Fibroblast of mammary gland (primary cell): ENCODE measurements around the gene FERMT3.
A peak's percentile ranks its signal among the peaks of the same experiment; 100 is the strongest.

Experiments used
- DNase-seq: peaks from one replicate; pipeline ENCODE4 v3.0.0-alpha.2; 2010; ENCODE audit warnings: low read depth
- H3K4me3 ChIP-seq: 2 replicates; pipeline ENCODE4 v1.5.1; 2011; ENCODE audit warnings: low read depth, mild to moderate bottlenecking, low read length, moderate library complexity; ENCODE audit not compliant: control insufficient read depth
- TF ChIP-seq, protein P1 (sequence below): conservative IDR thresholded peaks from 2 replicates; pipeline ENCODE4 v1.5.1; 2011; ENCODE audit warnings: low read depth, low read length, inconsistent platforms; ENCODE audit not compliant: control insufficient read depth, insufficient read depth

FERMT3 gene

DNA sequence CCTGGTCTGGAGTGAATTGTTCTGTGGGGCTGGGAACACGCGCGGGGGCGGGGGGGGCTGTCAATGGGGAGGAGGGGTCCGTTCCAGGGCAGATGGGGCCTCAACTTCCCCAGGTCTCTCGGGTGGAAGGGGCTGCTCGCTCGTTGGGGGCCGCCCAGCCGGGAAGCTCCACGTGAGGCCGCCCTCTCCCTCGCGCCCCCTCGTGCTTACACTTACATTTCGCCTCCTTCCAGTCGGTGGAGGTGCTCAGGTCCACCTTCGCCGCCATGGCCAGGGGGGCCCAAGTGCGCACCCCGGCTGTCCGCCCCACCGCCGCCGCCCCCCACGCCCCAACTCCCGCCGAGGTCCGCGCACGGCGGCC lies 41.1 kb upstream of the FERMT3 start:
- no peak for DNase-seq
- H3K4me3 ChIP-seq: peak overlapping the region; percentile 53
- TF ChIP-seq, protein P1, sequence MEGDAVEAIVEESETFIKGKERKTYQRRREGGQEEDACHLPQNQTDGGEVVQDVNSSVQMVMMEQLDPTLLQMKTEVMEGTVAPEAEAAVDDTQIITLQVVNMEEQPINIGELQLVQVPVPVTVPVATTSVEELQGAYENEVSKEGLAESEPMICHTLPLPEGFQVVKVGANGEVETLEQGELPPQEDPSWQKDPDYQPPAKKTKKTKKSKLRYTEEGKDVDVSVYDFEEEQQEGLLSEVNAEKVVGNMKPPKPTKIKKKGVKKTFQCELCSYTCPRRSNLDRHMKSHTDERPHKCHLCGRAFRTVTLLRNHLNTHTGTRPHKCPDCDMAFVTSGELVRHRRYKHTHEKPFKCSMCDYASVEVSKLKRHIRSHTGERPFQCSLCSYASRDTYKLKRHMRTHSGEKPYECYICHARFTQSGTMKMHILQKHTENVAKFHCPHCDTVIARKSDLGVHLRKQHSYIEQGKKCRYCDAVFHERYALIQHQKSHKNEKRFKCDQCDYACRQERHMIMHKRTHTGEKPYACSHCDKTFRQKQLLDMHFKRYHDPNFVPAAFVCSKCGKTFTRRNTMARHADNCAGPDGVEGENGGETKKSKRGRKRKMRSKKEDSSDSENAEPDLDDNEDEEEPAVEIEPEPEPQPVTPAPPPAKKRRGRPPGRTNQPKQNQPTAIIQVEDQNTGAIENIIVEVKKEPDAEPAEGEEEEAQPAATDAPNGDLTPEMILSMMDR: no peak

DNA sequence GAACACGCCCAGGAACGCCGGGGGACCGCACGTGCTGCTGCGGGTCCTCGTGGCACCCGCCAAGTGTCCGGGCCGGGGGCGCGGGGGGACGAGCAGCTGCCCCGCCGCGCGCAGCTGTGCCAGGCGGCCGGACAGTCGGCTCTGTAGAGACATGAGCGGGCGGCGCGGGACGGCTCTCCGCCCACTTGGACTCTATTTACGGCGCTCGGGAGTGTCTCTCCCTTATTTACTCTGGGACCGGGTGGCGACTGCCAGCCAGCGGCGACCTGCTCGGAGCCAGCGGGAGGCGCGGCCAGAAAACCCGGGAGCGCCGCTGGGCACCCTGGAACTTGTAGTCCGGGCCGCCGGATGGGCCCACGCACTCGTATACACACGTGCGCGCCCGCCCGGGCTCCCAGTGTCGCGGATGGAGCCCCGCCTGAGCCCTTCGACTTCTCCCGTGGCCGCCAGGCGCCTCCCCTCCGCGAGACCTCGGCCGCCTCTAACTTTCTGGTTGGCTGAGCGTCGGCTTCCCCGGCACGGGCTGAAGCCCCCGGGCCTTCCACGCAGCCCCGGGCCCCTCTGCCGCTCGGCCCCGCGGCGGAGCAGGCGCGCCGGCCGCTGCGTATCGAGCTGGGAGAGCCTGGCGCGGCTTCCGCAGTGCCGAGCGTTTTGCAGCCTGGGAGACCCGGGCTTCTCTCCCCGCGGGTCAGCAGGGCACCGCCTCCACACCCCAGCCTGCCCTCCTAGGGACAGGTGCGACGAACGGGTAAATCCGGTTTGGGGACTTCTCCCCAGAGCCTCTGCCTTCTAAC lies 40.5 kb upstream of the FERMT3 start, which contains the start of gene MACROD1:
TSS of gene MACROD1 (minus strand) at position 272 of the 794 bp plus-strand sequence. CDS start at position 153, 119 bp downstream.
- DNase-seq: peak; percentile 74
- peak within 1 kb of the TSS; percentile 53 for H3K4me3 ChIP-seq
- TF ChIP-seq, protein P1: no peak

DNA sequence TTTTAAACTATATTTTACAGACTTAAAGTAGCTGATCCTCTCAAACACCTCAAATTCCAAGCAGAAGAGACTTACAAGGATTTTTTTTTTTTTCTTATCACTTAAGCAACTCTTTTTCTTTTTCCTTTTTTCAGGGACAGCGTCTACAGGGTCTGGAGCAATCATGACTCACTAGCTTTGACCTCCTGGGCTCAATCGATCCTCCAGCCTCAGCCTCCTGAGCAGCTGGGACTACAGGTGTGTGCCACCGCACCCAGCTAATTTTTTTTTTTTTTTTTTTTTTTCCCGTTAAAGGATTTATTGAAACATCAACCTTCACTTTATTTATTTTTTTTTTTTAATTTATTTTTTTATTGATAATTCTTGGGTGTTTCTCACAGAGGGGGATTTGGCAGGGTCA lies 36.1 kb upstream of the FERMT3 start:
- H3K4me3 ChIP-seq: no peak overlapping the region
- no peak for DNase-seq
- TF ChIP-seq, protein P1: no peak

DNA sequence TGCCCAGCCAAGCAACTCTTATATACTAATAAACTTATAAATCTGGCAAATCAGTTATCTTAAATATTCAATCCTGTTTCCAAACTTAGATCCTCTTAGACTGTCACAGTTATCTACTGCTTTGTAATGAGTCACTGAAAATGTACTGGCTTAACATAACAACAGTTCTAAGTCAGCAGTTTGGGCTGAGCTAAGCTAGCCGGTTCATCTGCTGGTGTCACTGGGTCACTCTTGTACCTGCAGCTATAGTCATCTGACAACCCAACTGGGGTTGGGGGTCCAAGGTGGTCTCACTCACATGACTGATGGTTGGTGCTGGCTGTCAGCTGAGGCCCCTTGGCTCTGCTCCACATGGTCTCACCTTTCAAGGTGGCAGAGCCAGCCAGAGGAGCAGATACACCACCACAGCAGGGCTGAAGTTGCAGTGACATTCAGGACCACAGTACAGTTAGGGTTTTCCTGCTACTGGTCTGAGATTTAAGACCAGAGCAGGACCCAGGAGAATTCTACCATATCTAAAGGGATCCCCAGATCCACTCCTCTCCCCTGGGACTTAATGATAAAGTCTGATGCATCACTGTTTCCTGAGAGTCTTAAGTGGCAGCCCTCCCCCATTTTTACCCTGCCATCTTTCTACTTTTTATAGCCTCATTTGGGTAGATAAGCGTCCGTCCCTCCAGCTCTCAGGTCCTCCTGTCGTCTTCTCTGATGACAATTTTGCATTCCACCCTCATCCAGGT lies 32.7 kb upstream of the FERMT3 start:
- TF ChIP-seq, protein P1: no peak
- DNase-seq: peak; percentile 41
- no peak overlapping the region for H3K4me3 ChIP-seq

DNA sequence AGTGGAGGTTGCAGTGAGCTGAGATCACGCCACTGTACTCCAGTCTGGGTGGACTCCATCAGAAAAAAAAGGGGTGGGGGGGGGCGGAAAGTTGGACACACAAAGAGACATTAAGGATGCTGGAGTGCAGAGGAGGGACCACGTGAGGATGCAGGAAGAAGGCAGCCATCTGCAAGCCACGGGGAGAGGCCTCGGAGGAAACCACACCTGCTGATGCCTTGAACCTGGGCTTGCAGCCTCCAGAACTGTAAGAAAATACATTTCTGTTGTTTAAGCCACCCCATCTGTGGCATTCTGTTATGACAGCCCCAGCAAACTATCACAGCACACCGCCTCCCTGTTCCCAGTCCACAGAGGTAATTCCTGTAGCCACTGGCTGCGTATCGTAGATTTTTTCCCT lies 29.8 kb upstream of the FERMT3 start:
- no peak overlapping the region for H3K4me3 ChIP-seq
- TF ChIP-seq, protein P1: no peak
- no peak for DNase-seq

DNA sequence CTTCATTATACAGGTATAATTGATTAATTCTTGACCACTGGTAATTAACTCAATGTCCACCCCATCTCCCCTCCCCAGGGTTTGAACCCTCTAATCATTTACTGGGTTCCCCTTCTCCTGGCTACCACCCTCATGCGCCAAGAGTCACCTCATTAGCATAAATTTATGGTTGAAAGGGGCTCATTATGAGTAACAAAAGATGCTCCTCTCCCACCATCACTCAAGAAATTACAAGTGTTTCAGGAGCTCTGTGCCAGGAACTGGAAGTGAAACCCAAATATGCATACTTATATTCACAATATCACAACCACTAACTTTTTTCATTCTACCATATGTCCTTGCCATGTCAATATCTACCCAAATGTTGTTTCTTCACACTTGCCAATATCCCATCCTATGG lies 28.3 kb upstream of the FERMT3 start:
- H3K4me3 ChIP-seq: no peak overlapping the region
- DNase-seq: no peak
- TF ChIP-seq, protein P1: no peak
